DND-41 (cell line): Measurements from ENCODE around the gene OXER1.

ENCODE experiments used
- EZH2 ChIP-seq: IDR thresholded peaks from 3 replicates; pipeline ENCODE4 v1.6.1; 2012; ENCODE audit warnings: borderline replicate concordance, low read depth, mild to moderate bottlenecking, moderate library complexity, low read length, inconsistent platforms; ENCODE audit not compliant: severe bottlenecking
- TF ChIP-seq, protein P1 (sequence below): IDR thresholded peaks from 2 replicates; pipeline ENCODE4 v1.5.1; 2012; ENCODE audit warnings: borderline replicate concordance, low read length, moderate library complexity, mild to moderate bottlenecking; ENCODE audit not compliant: poor library complexity, severe bottlenecking; ENCODE audit errors: extremely low read depth

DNA sequence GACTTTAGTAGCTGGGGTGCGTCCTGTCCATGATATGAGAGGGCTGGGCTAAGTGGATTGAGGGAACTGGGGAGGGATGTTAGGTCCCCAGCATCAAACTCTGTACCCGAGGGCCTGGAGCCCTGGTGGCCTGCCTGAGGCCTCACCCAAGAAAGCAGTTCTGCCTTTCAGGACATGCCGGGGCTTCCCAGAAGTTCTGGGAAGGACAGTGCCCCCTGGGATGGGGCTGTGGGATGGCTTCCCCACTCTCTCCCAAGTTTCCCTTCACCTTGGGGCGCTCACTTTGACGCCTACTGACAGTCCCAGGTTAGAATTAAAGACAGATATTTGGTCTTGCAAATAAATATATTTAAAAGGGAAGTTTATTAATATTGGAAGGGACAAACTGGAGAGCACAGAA, 1.8 kb downstream of the OXER1 start:
- TF ChIP-seq, protein P1, sequence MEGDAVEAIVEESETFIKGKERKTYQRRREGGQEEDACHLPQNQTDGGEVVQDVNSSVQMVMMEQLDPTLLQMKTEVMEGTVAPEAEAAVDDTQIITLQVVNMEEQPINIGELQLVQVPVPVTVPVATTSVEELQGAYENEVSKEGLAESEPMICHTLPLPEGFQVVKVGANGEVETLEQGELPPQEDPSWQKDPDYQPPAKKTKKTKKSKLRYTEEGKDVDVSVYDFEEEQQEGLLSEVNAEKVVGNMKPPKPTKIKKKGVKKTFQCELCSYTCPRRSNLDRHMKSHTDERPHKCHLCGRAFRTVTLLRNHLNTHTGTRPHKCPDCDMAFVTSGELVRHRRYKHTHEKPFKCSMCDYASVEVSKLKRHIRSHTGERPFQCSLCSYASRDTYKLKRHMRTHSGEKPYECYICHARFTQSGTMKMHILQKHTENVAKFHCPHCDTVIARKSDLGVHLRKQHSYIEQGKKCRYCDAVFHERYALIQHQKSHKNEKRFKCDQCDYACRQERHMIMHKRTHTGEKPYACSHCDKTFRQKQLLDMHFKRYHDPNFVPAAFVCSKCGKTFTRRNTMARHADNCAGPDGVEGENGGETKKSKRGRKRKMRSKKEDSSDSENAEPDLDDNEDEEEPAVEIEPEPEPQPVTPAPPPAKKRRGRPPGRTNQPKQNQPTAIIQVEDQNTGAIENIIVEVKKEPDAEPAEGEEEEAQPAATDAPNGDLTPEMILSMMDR: no peak
- no peak for TF ChIP-seq EZH2
